ENCODE measurements around the gene GAK.
"Not testable (repeated sequence)": the region's sequence is repeated elsewhere in the genome, so short reads cannot be mapped to it uniquely, and the experiment has no call there.

The GAK gene

GRCh38 chr4:952881-953573 lies 20.9 kb upstream of the GAK start:
- no peak for DNase-seq (ENCODE audit: low read depth in 2 of 2)

GRCh38 chr4:951594-952468 lies 19.7 kb upstream of the GAK start:
- no peak for DNase-seq (ENCODE audit: low read depth in 2 of 2)

GRCh38 chr4:951186-951585 lies 19.1 kb upstream of the GAK start:
- DNase-seq (ENCODE audit: low read depth in 2 of 2): no peak

DNA sequence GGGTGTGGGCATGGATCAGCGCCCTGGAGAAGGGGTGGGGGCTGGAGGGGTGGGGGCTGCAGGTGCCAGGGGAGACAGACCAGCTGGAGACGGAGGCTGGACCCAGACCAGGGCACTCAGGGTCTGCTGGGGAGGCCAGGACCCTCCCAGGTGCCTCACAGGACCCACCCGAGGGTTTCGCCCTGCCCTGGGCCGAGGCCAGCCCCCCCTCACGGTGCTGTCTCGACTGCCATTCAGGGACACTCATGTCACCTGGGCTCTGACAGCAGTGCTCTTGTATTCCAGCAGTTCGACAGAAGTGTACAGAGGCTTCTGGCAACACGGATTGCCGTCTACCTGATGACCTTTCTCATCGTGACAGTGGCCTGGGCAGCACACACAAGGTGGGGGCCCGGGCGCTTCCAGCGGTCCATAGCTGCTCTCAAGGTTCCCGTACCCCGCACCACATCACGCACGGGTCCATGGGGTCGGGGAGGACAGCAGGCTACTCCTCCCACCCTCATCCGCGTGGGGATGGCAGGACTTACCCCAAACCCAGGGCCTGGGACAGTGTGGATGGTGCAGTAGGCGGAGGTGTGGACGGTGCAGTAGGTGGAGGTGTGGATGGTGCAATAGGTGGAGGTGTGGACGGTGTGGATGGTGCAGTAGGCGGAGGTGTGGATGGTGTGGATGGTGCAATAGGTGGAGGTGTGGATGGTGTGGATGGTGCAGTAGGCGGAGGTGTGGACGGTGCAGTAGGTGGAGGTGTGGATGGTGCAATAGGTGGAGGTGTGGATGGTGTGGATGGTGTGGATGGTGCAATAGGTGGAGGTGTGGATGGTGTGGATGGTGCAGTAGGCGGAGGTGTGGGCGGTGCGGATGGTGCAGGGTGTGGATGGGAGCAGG lies 18.3 kb upstream of the GAK start:
- DNase-seq (ENCODE audit: low read depth in 2 of 2): no peak

- DNase-seq (ENCODE audit: low read depth in 2 of 2): no peak
These were observed 17.5 kb upstream of the GAK start for GRCh38 chr4:949656-950055.

GRCh38 chr4:948936-949300 lies 16.8 kb upstream of the GAK start:
- no peak for DNase-seq (ENCODE audit: low read depth in 2 of 2)

GRCh38 chr4:948101-948935 lies 16.2 kb upstream of the GAK start:
- no peak for DNase-seq (ENCODE audit: low read depth in 2 of 2)

DNA sequence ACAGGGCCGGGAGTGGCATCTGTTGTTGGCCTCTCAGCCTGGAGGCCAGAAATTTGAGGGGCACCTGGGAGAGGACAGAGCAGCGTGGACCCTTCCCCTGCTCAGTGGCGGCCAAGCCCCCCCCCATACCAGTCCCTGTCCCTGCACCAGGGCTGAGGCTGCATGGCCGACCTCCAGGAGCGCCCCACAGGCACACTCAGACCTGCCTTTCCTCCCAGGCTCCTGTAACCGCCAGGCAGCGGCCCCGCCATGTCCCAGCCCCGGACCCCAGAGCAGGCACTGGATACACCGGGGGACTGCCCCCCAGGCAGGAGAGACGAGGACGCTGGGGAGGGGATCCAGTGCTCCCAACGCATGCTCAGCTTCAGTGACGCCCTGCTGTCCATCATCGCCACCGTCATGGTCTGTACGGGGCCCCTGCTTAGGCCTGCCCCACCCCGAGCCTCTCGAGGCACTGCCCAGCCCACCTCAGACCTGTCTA lies 15.4 kb upstream of the GAK start:
- no peak for DNase-seq (ENCODE audit: low read depth in 2 of 2)

DNA sequence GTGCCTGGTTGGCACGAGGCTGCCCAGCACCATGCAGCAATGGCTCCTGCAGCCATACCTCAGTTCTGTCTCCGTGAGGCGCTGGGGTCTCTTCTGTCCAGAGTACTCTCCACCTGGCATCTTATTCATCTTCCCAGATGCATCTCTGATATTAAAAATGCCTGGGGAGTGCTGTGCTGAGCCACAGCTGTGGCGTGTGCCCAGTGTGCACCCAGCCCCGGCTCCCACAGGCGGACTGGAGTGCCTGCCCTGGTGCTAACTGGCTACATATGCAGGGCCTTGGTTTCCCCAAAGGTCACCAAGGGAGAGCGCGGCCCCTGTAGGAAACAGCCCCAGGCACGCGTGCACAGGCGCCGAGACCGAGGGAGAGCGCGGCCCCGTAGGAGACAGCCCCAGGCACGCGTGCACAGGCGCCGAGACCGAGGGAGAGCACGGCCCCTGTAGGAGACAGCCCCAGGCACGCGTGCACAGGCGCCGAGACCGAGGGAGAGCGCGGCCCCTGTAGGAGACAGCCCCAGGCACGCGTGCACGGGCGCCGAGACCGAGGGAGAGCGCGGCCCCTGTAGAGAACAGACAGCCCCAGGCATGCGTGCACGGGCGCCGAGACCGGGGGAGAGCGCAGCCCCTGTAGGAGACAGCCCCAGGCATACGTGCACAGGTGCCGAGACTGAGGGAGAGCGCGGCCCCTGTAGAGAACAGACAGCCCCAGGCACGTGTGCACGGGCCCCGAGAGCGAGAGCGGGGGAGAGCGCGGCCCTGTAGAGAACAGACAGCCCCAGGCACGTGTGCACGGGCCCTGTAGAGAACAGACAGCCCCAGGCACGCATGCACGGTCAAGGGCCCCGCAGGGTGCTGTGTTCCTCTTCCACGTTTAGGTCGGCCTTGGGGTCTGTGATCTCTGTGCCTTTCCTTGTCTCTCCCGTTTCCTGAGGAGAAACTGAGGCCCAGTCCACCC lies 14.7 kb upstream of the GAK start:
- no peak for DNase-seq (ENCODE audit: low read depth in 2 of 2)

GRCh38 chr4:946103-946450 lies 14.0 kb upstream of the GAK start:
- DNase-seq (ENCODE audit: low read depth in 2 of 2): no peak

- no peak for DNase-seq (ENCODE audit: low read depth in 2 of 2)
These were observed 13.4 kb upstream of the GAK start for GRCh38 chr4:945274-946102.

DNA sequence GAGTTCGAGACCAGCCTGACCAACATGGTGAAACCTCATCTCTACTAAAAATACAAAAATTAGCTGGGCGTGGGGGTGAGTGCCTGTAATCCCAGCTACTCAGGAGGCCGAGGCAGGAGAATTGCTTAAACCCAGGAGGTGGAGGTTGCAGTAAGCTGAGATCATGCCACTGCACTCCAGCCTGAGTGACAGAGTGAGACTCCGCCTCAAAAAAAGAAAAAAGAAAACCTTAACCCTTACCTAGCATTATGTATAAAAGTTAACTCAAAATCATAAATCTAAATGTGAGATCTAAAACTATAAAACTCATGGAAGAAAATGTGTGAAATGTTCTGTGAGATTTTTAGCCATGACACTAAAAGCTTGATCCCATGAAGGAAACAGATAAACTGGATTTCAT lies 7.4 kb upstream of the GAK start:
- DNase-seq (ENCODE audit: low read depth in 2 of 2): not testable (repeated sequence)

DNA sequence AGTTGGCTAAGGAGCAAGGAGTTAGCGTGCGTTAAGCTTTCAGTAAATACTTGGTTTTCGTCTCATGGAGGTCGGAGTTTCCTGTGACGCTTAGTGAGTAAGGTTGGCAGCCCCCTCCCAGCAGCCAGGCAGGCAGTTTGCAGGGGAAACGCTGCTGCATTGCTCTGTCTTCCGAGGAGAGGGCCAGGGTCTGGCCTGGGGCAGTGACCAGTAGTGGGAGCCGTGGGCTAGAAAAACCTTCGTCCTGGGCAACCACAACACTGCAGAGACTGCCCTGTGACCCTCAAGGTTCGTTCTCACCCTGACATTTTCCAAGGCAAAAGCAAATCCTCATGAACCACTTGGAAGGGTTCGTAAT lies 576 bp upstream of the GAK start:
- no peak for DNase-seq (ENCODE audit: low read depth in 2 of 2)

GRCh38 chr4:931194-931959 lies 739 bp downstream of the GAK start:
- no peak for DNase-seq (ENCODE audit: low read depth in 2 of 2)

DNA sequence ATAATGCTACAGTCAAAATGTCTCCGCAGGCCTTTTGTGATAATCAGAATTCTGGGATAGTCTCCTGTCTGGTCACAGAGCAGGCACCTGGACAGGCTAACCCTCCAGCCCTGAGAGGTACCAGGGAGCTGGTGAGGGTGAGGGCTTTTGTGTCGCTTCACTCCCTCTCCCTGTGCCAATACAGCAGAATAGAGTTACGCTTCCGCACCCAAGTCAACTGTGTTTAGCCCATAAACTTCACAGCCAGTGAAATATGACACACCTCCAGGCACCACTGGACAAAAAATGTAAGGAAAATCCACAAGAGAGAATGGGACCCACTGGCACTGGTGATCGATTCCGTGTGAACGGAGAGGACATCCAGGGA lies 1.3 kb downstream of the GAK start:
- DNase-seq (ENCODE audit: low read depth in 2 of 2): no peak

GRCh38 chr4:930028-930551 lies 2.0 kb downstream of the GAK start:
- DNase-seq (ENCODE audit: low read depth in 2 of 2): no peak

DNA sequence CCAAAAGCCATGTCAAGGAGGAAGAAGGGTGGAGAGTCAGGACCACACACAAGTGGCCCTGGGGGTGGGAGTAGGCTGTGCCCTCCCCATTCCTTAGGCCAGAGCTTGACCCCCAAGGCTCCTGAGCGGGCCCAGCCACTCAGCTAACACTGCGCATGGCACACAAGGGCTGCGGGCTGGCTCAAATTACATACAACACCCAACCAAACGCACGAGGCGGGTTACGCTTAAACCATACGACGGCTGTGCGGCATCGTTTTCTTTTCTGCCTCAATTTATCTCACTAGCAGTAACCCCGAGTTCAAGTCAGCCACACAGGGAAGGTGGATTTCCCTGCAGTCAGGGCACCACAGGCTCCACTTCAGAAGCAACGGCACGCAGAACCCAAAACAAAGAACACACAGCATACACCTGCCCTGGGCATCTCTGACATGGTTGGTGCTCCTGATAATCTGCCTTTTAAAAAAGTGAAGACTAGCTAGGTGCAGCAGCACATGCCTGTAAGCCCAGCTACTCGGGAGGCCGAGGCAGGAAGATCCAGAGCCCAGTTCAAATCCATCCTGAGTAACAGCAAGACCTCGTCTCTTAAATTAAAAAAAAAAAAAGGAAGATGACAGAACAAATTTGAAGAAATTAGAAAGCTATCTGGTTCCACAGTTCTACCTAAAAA lies 2.9 kb downstream of the GAK start:
- no peak for DNase-seq (ENCODE audit: low read depth in 2 of 2)

- not testable (repeated sequence) for DNase-seq (ENCODE audit: low read depth in 2 of 2)
These were observed 4.5 kb downstream of the GAK start for GRCh38 chr4:927566-927965.
